PC-9 (cell line): Measurements from ENCODE around the gene DLG2. TPM values are rescaled to one million over a fixed set of nuclear protein-coding genes. Genes with fewer than 3 reads are reported as not detected.

Experiments used
- BruUV-seq: library from RNA; stranded (reverse); fragments of 400-500 nt; replicated peaks from 2 replicates; lab custom pipeline; 2021; lab: Mats Ljungman, UMichigan
- CTCF ChIA-PET: fragments of 300-600 bp; sonication (Branson Sonifier 250); formaldehyde crosslinking; loops from one replicate; lab custom pipeline; 2022; ENCODE audit warnings: antibody characterized with exemption; lab: Charles Lee
- POLR2A ChIA-PET: fragments of 300-600 bp; sonication (Branson Sonifier 250); formaldehyde crosslinking; loops from one replicate; lab custom pipeline; 2022; ENCODE audit warnings: antibody characterized with exemption; ENCODE audit not compliant: unreplicated experiment; lab: Charles Lee
- DNase-seq, 2 experiments: peaks; one replicate each; pipeline versions ENCODE4 v3.0.0 to v3.0.0-alpha.2; 2015 to 2022; ENCODE audit warnings: mixed read lengths in 1 of 2
- H2AFZ ChIP-seq: fragments of 200-600 bp; sonication (generic); 2 replicates; pipeline ENCODE4 v1.8.1; 2017; ENCODE audit warnings: antibody characterized with exemption
- H3F3A ChIP-seq: fragments of 200-600 bp; sonication (generic); 2 replicates; pipeline ENCODE4 v1.8.1; 2017; ENCODE audit warnings: antibody characterized with exemption, mild to moderate bottlenecking, low read depth; ENCODE audit not compliant: insufficient read depth
- H3K27ac ChIP-seq: fragments of 200-600 bp; sonication (generic); 2 replicates; pipeline ENCODE4 v1.6.1; 2016; ENCODE audit warnings: mixed run types
- H3K27me3 ChIP-seq: fragments of 200-600 bp; sonication (generic); 2 replicates; pipeline ENCODE4 v1.6.1; 2016; ENCODE audit warnings: low read depth, mixed run types; ENCODE audit not compliant: insufficient read depth
- H3K36me3 ChIP-seq: fragments of 200-600 bp; sonication (generic); 2 replicates; pipeline ENCODE4 v1.6.1; 2016; ENCODE audit warnings: low read depth, mixed run types
- H3K4me1 ChIP-seq: fragments of 200-600 bp; sonication (generic); replicated peaks from 2 replicates; pipeline ENCODE4 v1.6.1; 2016; ENCODE audit warnings: mixed run types; ENCODE audit not compliant: insufficient read depth
- H3K4me2 ChIP-seq: fragments of 200-600 bp; sonication (generic); 2 replicates; pipeline ENCODE4 v1.6.1; 2017; ENCODE audit warnings: mixed run types
- H3K4me3 ChIP-seq: fragments of 200-600 bp; sonication (generic); 2 replicates; pipeline ENCODE4 v1.6.1; 2016; ENCODE audit warnings: mixed run types
- H3K79me2 ChIP-seq: fragments of 200-600 bp; sonication (generic); 2 replicates; pipeline ENCODE4 v1.6.1; 2017; ENCODE audit warnings: low read depth, mixed run types
- H3K9me2 ChIP-seq: fragments of 200-600 bp; sonication (generic); 2 replicates; pipeline ENCODE4 v1.8.1; 2017; ENCODE audit warnings: mild to moderate bottlenecking; ENCODE audit not compliant: insufficient read depth
- H3K9me3 ChIP-seq: fragments of 200-600 bp; sonication (generic); 2 replicates; pipeline ENCODE4 v1.8.1; 2016; ENCODE audit warnings: low read depth; ENCODE audit not compliant: insufficient read depth
- H4K20me1 ChIP-seq: fragments of 200-600 bp; sonication (generic); 2 replicates; pipeline ENCODE4 v1.8.1; 2017; ENCODE audit not compliant: insufficient read depth
- EZH2 ChIP-seq: fragments of 200-600 bp; sonication (generic); IDR thresholded peaks from 2 replicates; pipeline ENCODE4 v1.8.0; 2017; ENCODE audit warnings: antibody characterized with exemption, low read depth
- intact Hi-C: fragments of 100-400 bp; cut with micrococcal nuclease; formaldehyde crosslinking; loops from one replicate; pipeline ENCODE4 v1.10.0; 2022; ENCODE audit not compliant: unreplicated experiment
- total RNA-seq: library from RNA; stranded (reverse); gene quantifications from 2 replicates; pipeline ENCODE4 v1.2.3, GENCODE V29; 2021
- TF ChIP-seq, protein P1 (sequence below): fragments of 200-600 bp; sonication (generic); conservative IDR thresholded peaks from 2 replicates; pipeline ENCODE4 v1.6.1; 2017; ENCODE audit warnings: mixed run types, antibody characterized with exemption, mild to moderate bottlenecking, moderate library complexity

DLG2 gene
- total RNA-seq, 1 experiment from 2014 or later, result 6.4 TPM

- no peak overlapping the region for H3K4me3 ChIP-seq
- H4K20me1 ChIP-seq, result no peaks in the 10 kb centered on the region
- no peaks in the 10 kb centered on the region for H3K9me3 ChIP-seq
- no peaks in the 10 kb centered on the region; the same call in 1 of the 2 replicates for H3K9me2 ChIP-seq
- H3K4me2 ChIP-seq, result no peak overlapping the region
- TF ChIP-seq, protein P1, sequence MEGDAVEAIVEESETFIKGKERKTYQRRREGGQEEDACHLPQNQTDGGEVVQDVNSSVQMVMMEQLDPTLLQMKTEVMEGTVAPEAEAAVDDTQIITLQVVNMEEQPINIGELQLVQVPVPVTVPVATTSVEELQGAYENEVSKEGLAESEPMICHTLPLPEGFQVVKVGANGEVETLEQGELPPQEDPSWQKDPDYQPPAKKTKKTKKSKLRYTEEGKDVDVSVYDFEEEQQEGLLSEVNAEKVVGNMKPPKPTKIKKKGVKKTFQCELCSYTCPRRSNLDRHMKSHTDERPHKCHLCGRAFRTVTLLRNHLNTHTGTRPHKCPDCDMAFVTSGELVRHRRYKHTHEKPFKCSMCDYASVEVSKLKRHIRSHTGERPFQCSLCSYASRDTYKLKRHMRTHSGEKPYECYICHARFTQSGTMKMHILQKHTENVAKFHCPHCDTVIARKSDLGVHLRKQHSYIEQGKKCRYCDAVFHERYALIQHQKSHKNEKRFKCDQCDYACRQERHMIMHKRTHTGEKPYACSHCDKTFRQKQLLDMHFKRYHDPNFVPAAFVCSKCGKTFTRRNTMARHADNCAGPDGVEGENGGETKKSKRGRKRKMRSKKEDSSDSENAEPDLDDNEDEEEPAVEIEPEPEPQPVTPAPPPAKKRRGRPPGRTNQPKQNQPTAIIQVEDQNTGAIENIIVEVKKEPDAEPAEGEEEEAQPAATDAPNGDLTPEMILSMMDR, result no peak
- 0 out of 2 replicates have a peak, but pooled peaks cover 6% of the 10 kb centered on the region for H3K27me3 ChIP-seq
- no peaks in the 10 kb centered on the region for H3F3A ChIP-seq
- ChIA-PET POLR2A (no interaction called here), CTCF (no interaction called here)
- no peak overlapping the region for H2AFZ ChIP-seq
- no TSS peak for BruUV-seq
- no peaks in the 10 kb centered on the region for H3K4me1 ChIP-seq
- DNase-seq, result no peak
- H3K27ac ChIP-seq, result no peak overlapping the region
- intact Hi-C loops, result no loop called here
- H3K79me2 ChIP-seq, result no peaks in the 10 kb centered on the region
- H3K36me3 ChIP-seq, result no peaks in the 10 kb centered on the region
Measured at GRCh38 chr11:84322211-84322610, 1304.9 kb downstream of the DLG2 start.

DNA sequence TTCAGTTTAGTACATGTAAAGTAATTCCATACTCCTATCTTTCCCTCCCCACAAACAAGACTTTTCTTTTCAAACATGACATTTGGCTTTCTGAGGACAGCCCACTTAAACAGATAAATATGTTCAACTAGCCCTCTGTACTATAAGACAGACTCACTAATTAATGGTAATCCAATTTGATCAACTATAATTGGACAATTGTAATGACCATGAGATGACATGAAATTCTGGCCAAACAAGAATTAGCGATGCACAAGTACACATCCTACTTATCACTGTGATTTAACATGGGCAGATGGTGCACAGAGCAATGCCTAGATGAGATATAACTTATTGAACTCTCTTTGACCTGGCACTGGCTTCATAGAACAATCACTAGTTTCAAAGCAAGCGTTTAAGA, 1307.3 kb downstream of the DLG2 start:
- Histone ChIP-seq H3K4me1 (no peaks in the 10 kb centered on the region), H3K36me3 (no peaks in the 10 kb centered on the region), H3K4me3 (no peak overlapping the region), H3F3A (no peaks in the 10 kb centered on the region), H2AFZ (no peak overlapping the region), H3K79me2 (no peaks in the 10 kb centered on the region), H3K27me3 (0 out of 2 replicates have a peak, but pooled peaks cover 7% of the 10 kb centered on the region), H3K9me3 (no peaks in the 10 kb centered on the region), H3K4me2 (no peak overlapping the region), H3K27ac (no peak overlapping the region), H4K20me1 (no peaks in the 10 kb centered on the region; the same call in 1 of the 2 replicates), H3K9me2 (no peaks in the 10 kb centered on the region; the same call in 1 of the 2 replicates)
- no peak for DNase-seq
- BruUV-seq, result no TSS peak
- CTCF ChIA-PET, result no interaction called here
- TF ChIP-seq, protein P1, result no peak
- no peak for TF ChIP-seq EZH2
- intact Hi-C loops, result no loop called here
- POLR2A ChIA-PET, result no interaction called here

GRCh38 chr11:84316866-84317555, 1310.1 kb downstream of the DLG2 start:
- Histone ChIP-seq H3K27me3 (0 out of 2 replicates have a peak, but pooled peaks cover 7% of the 10 kb centered on the region), H2AFZ (no peak overlapping the region), H3K9me2 (no peaks in the 10 kb centered on the region; the same call in 1 of the 2 replicates), H4K20me1 (no peaks in the 10 kb centered on the region; the same call in 1 of the 2 replicates), H3K79me2 (no peaks in the 10 kb centered on the region), H3K4me1 (no peaks in the 10 kb centered on the region), H3K4me3 (no peak overlapping the region), H3K36me3 (no peaks in the 10 kb centered on the region), H3K4me2 (no peak overlapping the region), H3F3A (no peaks in the 10 kb centered on the region), H3K9me3 (no peaks in the 10 kb centered on the region), H3K27ac (no peak overlapping the region)
- no peak for DNase-seq
- ChIA-PET POLR2A (no interaction called here), CTCF (no interaction called here)
- TF ChIP-seq, protein P1, result no peak
- no peak for TF ChIP-seq EZH2
- no TSS peak for BruUV-seq
- intact Hi-C loops, result no loop called here
